Mesenchymal stem cell (in vitro differentiated cells and primary cell): ENCODE results near the gene DOK7.

ENCODE experiments used
- DNase-seq: peaks from one replicate; pipeline ENCODE4 v3.0.0-alpha.2; 2013
- H2AFZ ChIP-seq: one replicate; pipeline ENCODE4 v1.6.1; 2013; ENCODE audit warnings: low read depth, mild to moderate bottlenecking, control low read depth, inconsistent platforms, low read length, moderate library complexity
- H2AK5ac ChIP-seq: 2 replicates; pipeline ENCODE4 v1.6.1; 2013; ENCODE audit warnings: low read length, moderate library complexity, mild to moderate bottlenecking, inconsistent platforms; ENCODE audit not compliant: severe bottlenecking
- H2BK120ac ChIP-seq: one replicate; pipeline ENCODE4 v1.6.1; 2013; ENCODE audit warnings: low read depth, mild to moderate bottlenecking, inconsistent platforms, low read length, moderate library complexity
- H2BK12ac ChIP-seq, 2 experiments: one replicate each; pipeline ENCODE4 v1.6.1; 2013; ENCODE audit warnings: inconsistent platforms in 2 of 2, low read length in 2 of 2, mild to moderate bottlenecking in 2 of 2, moderate library complexity in 2 of 2, control low read depth in 1 of 2
- H2BK15ac ChIP-seq: one replicate; pipeline ENCODE4 v1.6.1; 2013; ENCODE audit warnings: mild to moderate bottlenecking, low read depth, inconsistent platforms; ENCODE audit not compliant: poor library complexity, severe bottlenecking
- H2BK5ac ChIP-seq: 2 replicates; pipeline ENCODE4 v1.6.1; 2013; ENCODE audit warnings: low read depth, mild to moderate bottlenecking, low read length, control low read depth, inconsistent platforms; ENCODE audit not compliant: poor library complexity, severe bottlenecking
- H3K14ac ChIP-seq, 2 experiments: one replicate each; pipeline ENCODE4 v1.6.1; 2013; ENCODE audit warnings: inconsistent platforms in 2 of 2, low read length in 2 of 2, control low read depth in 1 of 2, mild to moderate bottlenecking in 1 of 2, moderate library complexity in 1 of 2
- H3K18ac ChIP-seq, 2 experiments: one replicate each; pipeline ENCODE4 v1.6.1; 2013; ENCODE audit warnings: inconsistent platforms in 2 of 2, low read length in 2 of 2, control low read depth in 1 of 2, low read depth in 1 of 2, mild to moderate bottlenecking in 1 of 2
- H3K23ac ChIP-seq, 2 experiments: one replicate each; pipeline ENCODE4 v1.6.1; 2013; ENCODE audit warnings: inconsistent platforms in 2 of 2, low read length in 2 of 2, mild to moderate bottlenecking in 2 of 2, moderate library complexity in 2 of 2, control low read depth in 1 of 2
- H3K27ac ChIP-seq: 2 replicates; pipeline ENCODE4 v1.5.1; 2013; ENCODE audit warnings: mild to moderate bottlenecking, moderate library complexity, low read length, control low read depth, inconsistent platforms; ENCODE audit not compliant: poor library complexity, severe bottlenecking
- H3K27me3 ChIP-seq, 2 experiments: 2 replicates each; pipeline versions ENCODE4 v1.6.1 to v1.7.0; 2013; ENCODE audit warnings: low read length in 2 of 2, mild to moderate bottlenecking in 2 of 2, moderate library complexity in 2 of 2, control low read depth in 1 of 2, inconsistent platforms in 1 of 2; ENCODE audit not compliant: control insufficient read depth in 1 of 2, insufficient read depth in 1 of 2
- H3K36me3 ChIP-seq, 2 experiments: 2 replicates each; pipeline versions ENCODE4 v1.6.1 to v1.7.0; 2013; ENCODE audit warnings: low read length in 2 of 2, control low read depth in 1 of 2, inconsistent platforms in 1 of 2, low read depth in 1 of 2, mild to moderate bottlenecking in 1 of 2; ENCODE audit not compliant: insufficient read depth in 2 of 2, control insufficient read depth in 1 of 2
- H3K4ac ChIP-seq, 2 experiments: one replicate each; pipeline ENCODE4 v1.6.1; 2013; ENCODE audit warnings: inconsistent platforms in 2 of 2, low read length in 2 of 2, mild to moderate bottlenecking in 2 of 2, moderate library complexity in 2 of 2, control low read depth in 1 of 2, low read depth in 1 of 2
- H3K4me1 ChIP-seq: 2 replicates; pipeline ENCODE4 v1.6.1; 2013; ENCODE audit warnings: low read depth, low read length, control low read depth; ENCODE audit not compliant: control insufficient read depth, insufficient read depth
- H3K4me2 ChIP-seq: 2 replicates; pipeline ENCODE4 v1.6.1; 2013; ENCODE audit warnings: low read length, mild to moderate bottlenecking, inconsistent platforms; ENCODE audit not compliant: poor library complexity, severe bottlenecking
- H3K4me3 ChIP-seq, 2 experiments: 2 replicates each; pipeline versions ENCODE4 v1.5.1 to v1.7.0; 2013; ENCODE audit warnings: low read length in 2 of 2, mild to moderate bottlenecking in 2 of 2, control low read depth in 1 of 2, low read depth in 1 of 2; ENCODE audit not compliant: insufficient read depth in 1 of 2
- H3K79me1 ChIP-seq: replicated peaks from 2 replicates; pipeline ENCODE4 v1.6.1; 2013; ENCODE audit warnings: mild to moderate bottlenecking, control low read depth, low read length, inconsistent platforms; ENCODE audit not compliant: poor library complexity, severe bottlenecking
- H3K9ac ChIP-seq: 2 replicates; pipeline ENCODE4 v1.7.0; 2013; ENCODE audit warnings: mild to moderate bottlenecking, low read length, moderate library complexity
- H3K9me3 ChIP-seq: 2 replicates; pipeline ENCODE4 v1.7.0; 2013; ENCODE audit warnings: mild to moderate bottlenecking, low read length; ENCODE audit not compliant: control insufficient read depth
- H4K8ac ChIP-seq: one replicate; pipeline ENCODE4 v1.6.1; 2013; ENCODE audit warnings: inconsistent platforms, mild to moderate bottlenecking, low read length, moderate library complexity
- H4K91ac ChIP-seq: one replicate; pipeline ENCODE4 v1.6.1; 2013; ENCODE audit warnings: mild to moderate bottlenecking, low read length, inconsistent platforms
- WGBS: methylation state at CpG from one replicate; pipeline ENCODE4 v1.1.7; 2013; ENCODE audit warnings: mixed read lengths; 5-methylcytosine and 5-hydroxymethylcytosine counted together

The DOK7 gene

DNA sequence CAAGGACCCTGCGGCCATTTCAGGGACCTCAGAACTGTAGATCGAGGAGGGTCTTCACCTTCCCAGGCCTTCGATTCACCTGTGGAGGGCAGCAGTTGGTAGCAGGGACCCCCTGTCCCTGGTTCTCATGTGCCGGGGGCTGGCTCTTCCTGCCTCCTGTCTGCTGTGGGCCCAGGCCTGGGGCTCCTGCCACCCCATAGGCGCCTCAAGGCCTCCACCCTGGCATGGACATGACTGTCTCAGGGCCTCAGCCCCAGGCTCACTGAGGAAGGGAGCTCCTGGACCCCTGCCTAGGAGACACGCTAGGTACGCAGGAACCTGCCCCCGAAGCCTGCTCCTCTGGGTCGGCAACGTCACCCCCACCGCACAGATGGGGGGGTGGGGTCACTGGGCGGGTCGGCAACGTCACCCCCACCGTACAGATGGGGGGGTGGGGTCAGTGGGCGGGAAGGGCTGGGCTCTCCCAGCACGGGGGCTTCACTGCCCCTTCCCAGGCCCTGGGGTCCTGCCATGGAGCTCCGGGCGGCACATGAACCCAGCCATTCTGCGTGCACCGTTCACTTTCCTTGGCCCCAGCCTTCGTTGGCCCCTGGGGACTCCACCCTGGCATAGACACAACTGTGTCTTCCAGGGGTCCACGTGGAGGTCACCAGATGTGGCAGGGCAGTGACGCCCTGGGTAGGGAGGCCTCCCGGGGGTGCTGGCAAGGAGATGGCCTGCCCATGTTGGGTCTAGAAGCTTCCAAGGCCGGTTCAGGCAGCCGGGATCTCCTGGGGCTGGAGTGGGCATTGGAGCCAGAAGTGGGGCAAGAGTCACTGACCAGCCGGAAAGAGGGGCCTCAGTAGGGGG, 24.9 kb upstream of the DOK7 start:
- Histone ChIP-seq H2BK120ac (no peak overlapping the region), H3K18ac (no peak overlapping the region), H2BK12ac (no peak overlapping the region), H2AFZ (no peak overlapping the region), H2BK5ac (no peak overlapping the region), H3K23ac (no peak overlapping the region), H3K9me3 (no peaks in the 10 kb centered on the region), H3K27me3 (no peaks in the 10 kb centered on the region), H3K4me1 (peaks cover 49% of the 10 kb centered on the region), H3K14ac (no peak overlapping the region), H2AK5ac (peak overlapping the region; percentile 94), H3K4me3 (no peak overlapping the region), H4K8ac (no peak overlapping the region), H2BK15ac (no peak overlapping the region), H3K79me1 (no peaks in the 10 kb centered on the region), H3K9ac (no peak overlapping the region), H3K27ac (no peak overlapping the region), H4K91ac (no peak overlapping the region), H3K4me2 (no peak overlapping the region), H3K4ac (no peak overlapping the region), H3K36me3 (peaks cover 0 to 14% of the 10 kb centered on the region in 2 experiments)
- no peak for DNase-seq
- WGBS, result 95% methylated on average over 28 of the region's 28 CpGs

DNA sequence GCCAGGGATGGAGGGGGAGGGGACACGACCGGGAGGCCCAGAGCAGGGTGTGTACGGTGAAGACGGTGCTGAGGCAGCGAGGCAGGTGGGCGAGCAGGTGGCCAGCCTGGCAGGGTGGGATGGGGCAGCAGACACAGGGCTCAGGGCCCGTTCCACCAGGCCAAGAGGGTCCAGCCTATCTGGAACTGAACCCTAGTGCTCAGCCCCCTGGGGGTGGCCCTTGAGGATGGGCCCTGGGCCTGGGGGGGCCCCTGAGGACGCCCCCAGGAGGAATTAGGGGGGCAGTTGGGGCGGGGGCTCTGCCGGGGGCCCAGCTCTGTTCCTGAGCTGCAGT, 24.3 kb upstream of the DOK7 start:
- Histone ChIP-seq H4K91ac (no peak overlapping the region), H3K18ac (no peak overlapping the region), H2AFZ (no peak overlapping the region), H3K79me1 (no peaks in the 10 kb centered on the region), H3K4me2 (no peak overlapping the region), H3K14ac (no peak overlapping the region), H3K9me3 (no peaks in the 10 kb centered on the region), H3K27me3 (peaks cover 0 to 2% of the 10 kb centered on the region in 2 experiments), H3K27ac (no peak overlapping the region), H2AK5ac (no peak overlapping the region), H3K4me3 (no peak overlapping the region), H3K9ac (no peak overlapping the region), H3K4me1 (peaks cover 52% of the 10 kb centered on the region), H4K8ac (no peak overlapping the region), H2BK120ac (no peak overlapping the region), H3K36me3 (peaks cover 0 to 9% of the 10 kb centered on the region in 2 experiments), H3K23ac (no peak overlapping the region), H2BK12ac (no peak overlapping the region), H2BK15ac (no peak overlapping the region), H2BK5ac (no peak overlapping the region), H3K4ac (no peak overlapping the region)
- 93% methylated on average over 10 of the region's 10 CpGs for WGBS
- no peak for DNase-seq

DNA sequence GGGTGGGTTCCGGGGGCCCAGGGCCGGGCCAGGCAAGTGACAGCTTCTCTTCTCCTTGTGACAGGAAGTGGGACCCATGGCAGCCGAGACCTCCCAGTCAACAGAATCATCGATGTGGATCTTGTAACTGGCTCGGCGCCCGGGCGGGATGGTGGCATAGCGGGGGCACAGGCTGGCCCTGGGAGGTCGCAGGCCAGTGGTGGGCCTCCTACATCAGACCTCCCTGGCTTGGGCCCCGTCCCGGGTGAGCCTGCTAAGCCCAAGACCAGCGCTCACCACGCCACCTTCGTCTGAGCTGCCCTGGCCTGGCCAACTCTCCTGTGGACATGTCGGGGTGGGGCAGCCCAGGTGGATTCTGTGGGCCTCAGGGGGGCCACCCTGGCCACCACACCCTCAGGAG, 23.7 kb upstream of the DOK7 start:
- Histone ChIP-seq H3K4me2 (no peak overlapping the region), H3K9ac (no peak overlapping the region), H2BK120ac (no peak overlapping the region), H3K36me3 (peaks cover 0 to 9% of the 10 kb centered on the region in 2 experiments), H2AFZ (no peak overlapping the region), H2BK15ac (no peak overlapping the region), H3K4me3 (no peak overlapping the region), H3K14ac (no peak overlapping the region), H2BK5ac (no peak overlapping the region), H3K27me3 (peaks cover 0 to 4% of the 10 kb centered on the region in 2 experiments), H4K91ac (no peak overlapping the region), H3K23ac (no peak overlapping the region), H3K4ac (no peak overlapping the region), H3K18ac (no peak overlapping the region), H3K27ac (no peak overlapping the region), H3K79me1 (no peaks in the 10 kb centered on the region), H2AK5ac (no peak overlapping the region), H4K8ac (no peak overlapping the region), H3K4me1 (peaks cover 52% of the 10 kb centered on the region), H3K9me3 (no peaks in the 10 kb centered on the region), H2BK12ac (no peak overlapping the region)
- DNase-seq, result no peak
- 94% methylated on average over 16 of the region's 16 CpGs for WGBS

DNA sequence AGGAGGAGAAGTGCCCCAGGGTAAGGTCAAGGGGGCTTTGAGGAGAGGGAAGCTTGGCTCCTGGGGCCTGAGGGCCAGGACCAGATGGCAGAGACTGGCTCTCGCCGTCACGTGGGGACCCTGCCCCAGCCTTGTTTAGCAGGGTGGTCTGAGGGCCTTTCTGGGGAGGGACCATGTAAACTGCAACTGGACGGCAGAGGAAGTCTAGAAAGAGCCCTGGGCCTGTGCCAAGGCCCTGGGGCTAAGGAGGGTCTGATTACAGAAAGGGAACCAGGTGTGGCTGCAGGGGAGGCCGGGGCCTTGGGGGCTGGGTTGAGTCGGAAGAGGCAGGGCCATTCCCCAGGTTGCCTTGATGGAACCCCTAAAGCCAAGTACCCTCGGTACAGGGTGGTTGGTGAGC, 23.1 kb upstream of the DOK7 start:
- Histone ChIP-seq H3K27ac (no peak overlapping the region), H2BK120ac (no peak overlapping the region), H3K4me1 (peaks cover 52% of the 10 kb centered on the region), H2BK15ac (no peak overlapping the region), H2AFZ (no peak overlapping the region), H4K8ac (no peak overlapping the region), H3K27me3 (peaks cover 0 to 5% of the 10 kb centered on the region in 2 experiments), H3K14ac (no peak overlapping the region), H3K18ac (no peak overlapping the region), H3K9me3 (no peaks in the 10 kb centered on the region), H3K36me3 (peaks cover 0 to 9% of the 10 kb centered on the region in 2 experiments), H3K79me1 (no peaks in the 10 kb centered on the region), H3K9ac (no peak overlapping the region), H3K4me3 (no peak overlapping the region), H3K4me2 (no peak overlapping the region), H2BK12ac (no peak overlapping the region), H4K91ac (no peak overlapping the region), H2BK5ac (no peak overlapping the region), H3K4ac (no peak overlapping the region), H3K23ac (no peak overlapping the region), H2AK5ac (peak overlapping the region; percentile 9)
- WGBS, result 89% methylated on average over 7 of the region's 7 CpGs
- no peak for DNase-seq
